Measurements from ENCODE around the gene CEP85.

GRCh38 chr1:26295194-26296138 lies 61.5 kb downstream of the CEP85 start:
- no peak for TF ChIP-seq CTCF (IDR thresholded peaks at IDR 0.05; ENCODE audit: low read depth, low read length)
- TF ChIP-seq EZH2phosphoT487 (IDR thresholded peaks at IDR 0.05; ENCODE audit: low read depth): no peak

All from OCI-LY3 (cell line).